Measurements from ENCODE around the gene CFAP100. TPM values are rescaled to one million over a fixed set of nuclear protein-coding genes. Genes with fewer than 3 reads are reported as not detected.

CFAP100 gene
- total and polyA plus RNA-seq, 10 donors = not detected

- WGBS, 5 donors = 81 to 92% (median 86%) methylated on average over 11 of the region's 11 CpGs
- no peaks in the 10 kb centered on the region for H3K4me1 ChIP-seq
- no peaks in the 10 kb centered on the region for H3K36me3 ChIP-seq
- H3K4me3 ChIP-seq = no peak overlapping the region
- DNase-seq = peak; percentile 48
- peaks cover 0 to 62% (median 22%) of the 10 kb centered on the region in 7 donors for H3K27me3 ChIP-seq (replicated peaks in 1 of 7)
- no peak for TF ChIP-seq POLR2AphosphoS5 (IDR thresholded peaks at IDR 0.05)
- no peak for TF ChIP-seq CTCF (IDR thresholded peaks at IDR 0.05 in 8 of 11, conservative IDR thresholded peaks at IDR 0.05 in 3 of 11)
- TF ChIP-seq POLR2A (IDR thresholded peaks at IDR 0.05) = no peak
- no peak overlapping the region for H3K27ac ChIP-seq
- intact Hi-C loops (cut with DNase I; ENCODE audit: low total_unique reads) = no loop called here
- H3K9me3 ChIP-seq = no peaks in the 10 kb centered on the region
Measured at GRCh38 chr3:126417981-126418530, 23.3 kb downstream of the CFAP100 start.

- DNase-seq = peak; percentile 66
- no peak overlapping the region for H3K4me3 ChIP-seq
- H3K27ac ChIP-seq = no peak overlapping the region
- H3K9me3 ChIP-seq = no peaks in the 10 kb centered on the region
- no peaks in the 10 kb centered on the region for H3K4me1 ChIP-seq
- H3K27me3 ChIP-seq (replicated peaks in 1 of 7) = peaks cover 0 to 55% (median 16%) of the 10 kb centered on the region in 7 donors
- TF ChIP-seq POLR2AphosphoS5 (IDR thresholded peaks at IDR 0.05) (no peak), POLR2A (IDR thresholded peaks at IDR 0.05) (no peak), CTCF (IDR thresholded peaks at IDR 0.05 in 8 of 11, conservative IDR thresholded peaks at IDR 0.05 in 3 of 11) (no peak)
- intact Hi-C loops (cut with DNase I; ENCODE audit: low total_unique reads) = no loop called here
- 86 to 91% (median 89%) methylated on average over 14 to 20 of the region's 20 CpGs for WGBS, 5 donors
- H3K36me3 ChIP-seq = no peaks in the 10 kb centered on the region
Measured at GRCh38 chr3:126418661-126419131, 24.0 kb downstream of the CFAP100 start.

DNA sequence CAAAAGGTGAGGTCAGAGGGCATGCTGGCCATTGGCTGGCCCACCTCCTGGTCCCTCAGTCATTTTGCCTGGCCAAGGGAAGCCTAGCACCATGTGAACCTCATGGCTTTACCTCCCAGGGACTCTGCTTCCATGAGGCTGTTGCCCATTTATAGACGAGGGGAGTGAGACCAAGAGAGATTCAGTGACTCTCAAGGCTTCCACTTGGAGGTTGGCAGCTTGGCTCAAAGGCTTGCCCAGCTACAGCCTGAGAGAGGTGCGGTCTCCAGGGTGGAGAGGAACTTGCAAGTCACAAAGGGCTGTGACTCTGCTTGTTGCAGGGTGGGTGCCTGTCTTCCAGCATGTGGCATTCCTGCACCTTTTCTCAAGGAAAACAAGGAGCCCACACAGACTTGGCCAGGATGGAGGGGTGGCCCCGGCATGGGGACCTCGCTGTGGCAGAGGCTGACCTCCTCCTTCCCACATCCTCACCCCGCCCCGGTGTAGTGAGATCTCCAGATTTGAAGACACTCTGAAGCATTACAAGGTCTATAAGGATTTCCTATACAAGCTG is 24.5 kb downstream of the CFAP100 start:
- H3K36me3 ChIP-seq = peaks cover 0 to 4% (median 0%) of the 10 kb centered on the region in 6 donors
- H3K9me3 ChIP-seq = no peaks in the 10 kb centered on the region
- TF ChIP-seq CTCF (IDR thresholded peaks at IDR 0.05 in 8 of 11, conservative IDR thresholded peaks at IDR 0.05 in 3 of 11) = no peak
- no peak for TF ChIP-seq POLR2A (IDR thresholded peaks at IDR 0.05)
- no peak for TF ChIP-seq POLR2AphosphoS5 (IDR thresholded peaks at IDR 0.05)
- H3K27ac ChIP-seq = no peak overlapping the region
- H3K4me1 ChIP-seq = no peaks in the 10 kb centered on the region
- peak; percentile 63 for DNase-seq
- H3K27me3 ChIP-seq (replicated peaks in 1 of 7) = peaks cover 0 to 50% (median 16%) of the 10 kb centered on the region in 7 donors
- intact Hi-C loops (cut with DNase I; ENCODE audit: low total_unique reads) = no loop called here
- WGBS, 5 donors = 61 to 81% (median 69%) methylated on average over 6 of the region's 6 CpGs
- no peak overlapping the region for H3K4me3 ChIP-seq
